Neuron (in vitro differentiated cells): ENCODE measurements around the gene RAVER2.
"Not testable (repeated sequence)": the region's sequence is repeated elsewhere in the genome, so short reads cannot be mapped to it uniquely, and the experiment has no call there.

Source experiments
- H2AFZ ChIP-seq: one replicate; pipeline ENCODE4 v1.6.1; 2013; ENCODE audit warnings: low read depth, mild to moderate bottlenecking, inconsistent platforms, low read length, moderate library complexity
- H3K27me3 ChIP-seq: one replicate; pipeline ENCODE4 v1.6.1; 2013; ENCODE audit warnings: low read length; ENCODE audit not compliant: insufficient read depth
- H3K36me3 ChIP-seq: one replicate; pipeline ENCODE4 v1.6.1; 2013; ENCODE audit warnings: low read length; ENCODE audit not compliant: insufficient read depth
- H3K4me1 ChIP-seq: one replicate; pipeline ENCODE4 v1.6.1; 2013; ENCODE audit warnings: low read length; ENCODE audit not compliant: insufficient read depth
- H3K4me3 ChIP-seq: 2 replicates; pipeline ENCODE4 v1.5.1; 2013; ENCODE audit warnings: mild to moderate bottlenecking, low read length, moderate library complexity
- H3K9me3 ChIP-seq: one replicate; pipeline ENCODE4 v1.6.1; 2013; ENCODE audit warnings: low read length

RAVER2 gene

DNA sequence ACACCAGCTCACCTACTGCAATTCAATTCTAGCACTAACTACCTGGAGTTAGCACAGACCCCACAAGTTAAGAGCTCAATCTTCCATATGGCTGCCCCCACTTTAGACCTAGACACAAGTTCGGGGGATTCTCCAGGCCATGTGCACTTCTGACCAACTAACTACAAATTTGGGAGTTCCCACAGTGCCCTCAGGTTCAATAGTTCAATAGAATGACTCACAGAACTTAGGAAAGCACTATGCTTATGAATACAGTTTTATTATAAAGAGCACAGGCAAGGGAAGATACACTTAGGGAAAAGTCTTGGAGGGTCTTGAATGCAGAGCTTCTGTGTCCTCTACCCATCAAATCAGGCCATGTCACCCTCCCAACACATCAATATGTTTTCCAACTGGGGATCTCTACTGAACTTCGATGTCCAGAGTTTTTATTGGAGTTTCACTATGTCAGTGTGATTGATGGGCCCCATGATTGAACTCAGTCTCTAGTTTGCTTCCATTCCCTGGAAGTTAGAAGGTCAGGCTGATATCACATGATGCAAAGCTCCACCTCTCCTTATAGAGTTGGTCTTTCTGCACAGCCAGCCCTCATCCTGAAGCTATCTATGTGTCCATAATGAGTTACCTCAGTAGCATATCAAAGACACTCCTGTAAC lies 46.1 kb downstream of the RAVER2 start:
- H2AFZ ChIP-seq, result no peak overlapping the region
- peaks cover 14% of the 10 kb centered on the region for H3K9me3 ChIP-seq
- no peaks in the 10 kb centered on the region for H3K27me3 ChIP-seq
- no peaks in the 10 kb centered on the region for H3K4me1 ChIP-seq
- peaks cover 15% of the 10 kb centered on the region for H3K36me3 ChIP-seq
- H3K4me3 ChIP-seq, result no peak overlapping the region

DNA sequence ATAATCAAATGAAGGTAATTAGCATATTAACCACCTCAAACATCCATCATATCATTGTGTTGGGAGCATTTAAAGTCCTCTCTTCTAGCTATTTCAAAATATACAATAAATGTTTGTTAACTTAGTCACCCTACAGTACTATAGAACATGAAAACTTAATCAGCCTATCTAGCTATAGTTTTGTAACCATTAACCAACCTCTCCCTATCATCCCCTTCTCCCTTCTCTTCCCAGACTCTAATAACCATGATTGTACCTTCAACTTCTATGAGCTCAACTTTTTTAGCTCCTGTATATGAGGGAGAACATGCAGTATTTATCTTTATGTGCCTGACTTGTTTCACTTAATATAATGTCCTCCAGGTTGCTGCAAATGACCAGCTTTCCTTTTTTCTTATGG lies 54.0 kb downstream of the RAVER2 start:
- Histone ChIP-seq H3K4me3 (no peak overlapping the region), H3K36me3 (no peaks in the 10 kb centered on the region), H3K9me3 (no peaks in the 10 kb centered on the region), H3K27me3 (no peaks in the 10 kb centered on the region), H2AFZ (no peak overlapping the region), H3K4me1 (no peaks in the 10 kb centered on the region)

DNA sequence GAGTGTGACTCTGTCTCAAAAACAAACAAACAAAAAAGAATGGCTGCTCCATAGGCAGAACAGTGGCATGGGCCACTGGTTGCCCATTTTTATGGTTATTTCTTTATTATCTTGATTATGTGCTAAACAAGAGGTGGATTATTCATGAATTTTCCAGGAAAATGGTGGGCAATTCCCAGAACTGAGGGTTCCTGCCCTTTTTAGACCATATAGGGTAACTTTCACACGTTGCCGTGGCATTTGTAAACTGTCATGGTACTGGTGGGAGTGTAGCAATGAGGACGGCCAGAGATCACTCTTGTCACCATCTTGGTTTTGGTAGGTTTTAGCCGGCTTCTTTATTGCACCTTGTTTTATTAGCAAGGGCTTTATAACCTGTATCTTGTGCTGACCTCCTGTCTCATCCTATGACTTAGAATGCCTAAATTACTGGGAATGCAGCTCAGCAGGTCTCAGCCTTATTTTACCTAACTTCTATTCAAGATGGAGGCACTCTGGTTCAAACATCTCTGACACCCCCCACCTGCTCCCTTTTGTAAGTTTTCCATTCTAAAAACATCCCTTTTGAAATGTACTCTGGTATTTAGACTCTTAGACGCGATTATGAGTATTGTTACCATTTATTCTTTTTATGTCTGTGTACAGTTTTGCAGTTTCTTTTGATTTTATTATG lies 57.1 kb downstream of the RAVER2 start:
- no peaks in the 10 kb centered on the region for H3K9me3 ChIP-seq
- no peaks in the 10 kb centered on the region for H3K4me1 ChIP-seq
- peaks cover 7% of the 10 kb centered on the region for H3K36me3 ChIP-seq
- no peak overlapping the region for H3K4me3 ChIP-seq
- H3K27me3 ChIP-seq, result no peaks in the 10 kb centered on the region
- no peak overlapping the region for H2AFZ ChIP-seq

DNA sequence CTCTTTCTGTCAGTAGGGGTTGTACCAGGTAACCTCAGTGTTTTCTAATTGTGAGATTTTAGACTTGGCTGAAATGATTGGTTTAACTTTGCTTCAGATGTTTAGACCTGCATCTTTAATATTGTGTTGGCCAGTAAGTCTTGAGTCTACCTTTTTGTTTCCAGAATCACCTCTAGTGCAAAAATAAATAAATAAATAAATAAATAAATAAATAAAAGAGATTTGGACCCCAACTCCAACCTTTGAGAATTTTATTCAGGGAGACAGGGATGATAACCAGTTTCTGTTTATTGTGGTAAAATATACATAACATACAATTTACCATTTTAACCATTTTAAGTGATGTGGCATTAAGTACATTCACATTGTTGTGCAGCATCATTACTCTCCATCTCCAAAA lies 64.4 kb downstream of the RAVER2 start:
- H3K36me3 ChIP-seq, result peaks cover 17% of the 10 kb centered on the region
- no peaks in the 10 kb centered on the region for H3K9me3 ChIP-seq
- no peak overlapping the region for H3K4me3 ChIP-seq
- no peaks in the 10 kb centered on the region for H3K27me3 ChIP-seq
- no peak overlapping the region for H2AFZ ChIP-seq
- no peaks in the 10 kb centered on the region for H3K4me1 ChIP-seq

DNA sequence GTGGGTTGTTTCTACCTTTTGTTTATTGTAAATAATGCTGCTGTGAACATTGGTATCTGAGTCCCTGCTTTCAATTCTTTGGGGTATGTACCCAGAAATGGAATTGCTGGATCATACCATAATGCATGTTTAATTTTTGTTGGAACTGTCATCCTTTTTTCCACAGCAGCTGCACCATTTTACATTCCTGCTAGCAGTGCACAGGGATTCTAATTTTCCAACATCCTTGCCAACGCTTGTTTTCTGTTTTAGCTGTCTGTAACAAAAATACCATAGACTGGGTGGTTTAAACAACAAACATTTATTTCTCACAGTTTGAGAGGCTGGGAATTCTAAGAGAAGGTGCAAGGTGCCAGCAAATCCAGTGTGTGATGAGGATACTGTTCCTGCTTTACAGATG lies 65.1 kb downstream of the RAVER2 start:
- Histone ChIP-seq H3K36me3 (peaks cover 19% of the 10 kb centered on the region), H3K9me3 (no peaks in the 10 kb centered on the region), H3K27me3 (no peaks in the 10 kb centered on the region), H2AFZ (no peak overlapping the region), H3K4me3 (no peak overlapping the region), H3K4me1 (no peaks in the 10 kb centered on the region)

DNA sequence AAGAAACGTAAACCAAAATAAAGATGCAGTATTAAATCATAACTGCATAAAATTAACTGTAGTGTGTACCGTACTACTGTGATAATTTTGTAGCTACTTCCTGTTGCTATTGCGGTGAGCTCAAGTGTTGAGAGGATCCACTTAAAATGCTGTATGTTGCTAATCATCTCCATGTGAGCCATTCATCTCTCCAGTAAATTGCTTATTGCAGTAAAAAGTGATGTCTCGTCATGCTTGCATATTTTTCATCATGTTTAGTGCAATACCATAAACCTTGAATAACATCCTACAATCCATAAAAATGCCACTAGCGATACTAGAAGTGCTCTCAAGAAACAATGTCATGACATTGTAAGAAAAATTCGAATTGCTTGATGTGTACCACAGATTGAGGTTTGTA lies 66.3 kb downstream of the RAVER2 start:
- H3K4me3 ChIP-seq, result no peak overlapping the region
- H3K36me3 ChIP-seq, result peaks cover 23% of the 10 kb centered on the region
- no peaks in the 10 kb centered on the region for H3K4me1 ChIP-seq
- no peaks in the 10 kb centered on the region for H3K9me3 ChIP-seq
- H3K27me3 ChIP-seq, result no peaks in the 10 kb centered on the region
- H2AFZ ChIP-seq, result no peak overlapping the region

DNA sequence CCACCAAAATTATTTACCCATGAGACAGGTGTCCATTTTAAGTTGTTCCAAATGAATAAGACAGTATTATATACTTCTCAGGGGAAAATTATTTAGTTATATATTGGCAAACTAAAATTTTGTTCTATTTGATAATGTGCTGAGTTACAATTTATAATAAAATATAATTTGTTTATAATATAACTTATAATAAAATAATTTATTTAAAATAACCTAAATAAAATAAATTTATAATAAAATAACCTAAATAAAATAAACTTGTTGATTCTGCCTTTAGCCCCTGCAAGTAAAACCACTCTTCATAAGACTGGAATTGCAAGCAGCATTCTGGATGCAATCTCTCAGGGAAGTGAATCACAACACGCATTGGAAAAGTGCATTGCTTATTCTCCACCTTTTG lies 69.6 kb downstream of the RAVER2 start:
- Histone ChIP-seq H3K27me3 (no peaks in the 10 kb centered on the region), H3K4me1 (no peaks in the 10 kb centered on the region), H3K9me3 (no peaks in the 10 kb centered on the region), H3K36me3 (peaks cover 27% of the 10 kb centered on the region), H2AFZ (no peak overlapping the region), H3K4me3 (no peak overlapping the region)

DNA sequence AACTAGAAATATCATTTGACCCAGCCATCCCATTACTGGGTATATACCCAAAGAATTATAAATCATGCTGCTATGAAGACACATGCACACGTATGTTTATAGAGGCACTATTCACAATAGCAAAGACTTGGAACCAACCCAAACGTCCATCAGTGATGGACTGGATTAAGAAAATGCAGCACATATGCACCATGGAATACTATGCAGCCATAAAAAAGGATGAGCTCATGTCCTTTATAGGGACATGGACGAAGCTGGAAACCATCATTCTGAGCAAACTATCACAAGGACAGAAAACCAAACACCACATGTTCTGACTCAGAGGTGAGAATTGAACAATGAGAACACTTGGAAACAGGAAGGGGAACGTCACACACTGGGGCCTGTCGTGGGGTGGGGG lies 72.5 kb downstream of the RAVER2 start:
- H3K36me3 ChIP-seq, result peaks cover 24% of the 10 kb centered on the region
- H2AFZ ChIP-seq, H3K9me3 ChIP-seq, H3K27me3 ChIP-seq, H3K4me3 ChIP-seq, H3K4me1 ChIP-seq: not testable (repeated sequence)

DNA sequence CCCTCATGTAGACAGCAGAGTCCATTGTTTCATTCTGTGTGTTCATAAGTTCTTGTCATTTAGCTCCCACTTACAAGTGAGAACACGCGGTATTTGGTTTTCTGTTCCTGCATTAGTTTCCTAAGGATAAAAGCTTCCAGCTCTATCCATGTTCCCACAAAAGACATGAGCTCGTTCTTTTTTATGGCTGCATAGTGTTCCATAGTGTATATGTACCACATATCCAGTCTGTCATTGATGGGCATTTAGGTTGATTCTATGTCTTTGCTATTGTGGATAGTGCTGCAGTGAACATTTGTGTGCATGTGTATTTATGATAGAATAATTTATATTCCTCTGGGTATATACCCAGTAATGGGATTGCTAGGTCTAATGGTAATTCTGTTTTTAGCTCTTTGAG lies 75.7 kb downstream of the RAVER2 start:
- not testable (repeated sequence) for H2AFZ ChIP-seq, H3K4me1 ChIP-seq, H3K9me3 ChIP-seq, H3K4me3 ChIP-seq, H3K27me3 ChIP-seq
- H3K36me3 ChIP-seq, result peaks cover 13% of the 10 kb centered on the region

DNA sequence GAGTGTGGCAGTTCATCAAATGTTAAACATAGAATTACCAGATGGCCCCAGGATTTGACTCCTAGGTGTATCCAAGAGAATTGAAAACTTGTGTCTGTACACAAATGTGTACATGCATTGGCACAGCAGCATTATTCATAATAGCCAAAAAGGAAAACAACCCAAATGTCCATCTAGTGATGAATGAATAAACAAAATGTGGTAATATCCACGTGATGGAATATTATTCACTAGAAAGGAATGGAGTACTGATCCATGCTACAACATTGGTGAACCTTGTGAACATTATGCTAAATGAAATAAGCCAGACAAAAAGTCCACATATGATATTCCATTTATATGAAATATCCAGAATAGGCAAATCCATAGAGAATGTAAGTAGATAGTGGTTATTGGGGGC lies 77.7 kb downstream of the RAVER2 start:
- no peak overlapping the region for H2AFZ ChIP-seq
- no peak overlapping the region for H3K4me3 ChIP-seq
- no peaks in the 10 kb centered on the region for H3K4me1 ChIP-seq
- peaks cover 3% of the 10 kb centered on the region for H3K36me3 ChIP-seq
- H3K27me3 ChIP-seq, result no peaks in the 10 kb centered on the region
- peaks cover 2% of the 10 kb centered on the region for H3K9me3 ChIP-seq

DNA sequence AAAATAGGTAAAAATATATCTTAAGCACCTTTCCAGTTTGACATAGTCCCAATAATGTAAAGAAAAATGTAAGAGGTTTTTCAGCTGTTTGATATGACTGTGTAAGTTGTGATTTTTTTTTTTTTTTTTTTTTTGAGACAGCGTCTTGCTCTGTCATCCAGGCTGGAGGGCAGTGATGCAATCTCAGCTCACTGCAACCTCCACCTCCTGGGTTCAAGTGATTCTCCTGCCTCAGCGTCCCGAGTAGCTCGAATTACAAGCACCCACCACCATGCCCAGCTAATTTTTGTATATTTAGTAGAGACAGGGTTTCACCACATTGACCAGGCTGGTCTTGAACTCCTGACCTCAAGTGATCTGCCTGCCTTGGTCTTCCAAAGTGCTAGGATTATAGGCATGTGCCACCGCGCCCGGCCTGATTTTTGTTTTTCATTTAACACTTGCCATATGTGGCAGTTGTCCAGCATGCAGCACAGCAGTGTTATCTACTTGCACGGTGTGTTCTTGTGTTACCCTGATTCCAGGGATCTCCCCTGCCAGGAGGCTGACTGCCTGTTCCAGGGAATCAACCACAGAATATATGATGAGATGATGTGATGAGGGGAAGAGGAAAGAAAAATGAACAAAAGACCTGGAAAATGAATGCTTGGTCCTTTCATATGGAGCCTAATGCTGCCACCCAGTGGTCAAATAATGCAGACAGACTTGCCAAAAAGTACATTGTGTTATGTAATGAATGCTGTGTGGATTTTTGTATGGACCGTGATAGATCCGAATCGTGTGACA lies 79.0 kb downstream of the RAVER2 start:
- H3K4me3 ChIP-seq, result no peak overlapping the region
- no peaks in the 10 kb centered on the region for H3K27me3 ChIP-seq
- H2AFZ ChIP-seq, result no peak overlapping the region
- H3K4me1 ChIP-seq, result no peaks in the 10 kb centered on the region
- H3K36me3 ChIP-seq, result peaks cover 3% of the 10 kb centered on the region
- H3K9me3 ChIP-seq, result peaks cover 2% of the 10 kb centered on the region

DNA sequence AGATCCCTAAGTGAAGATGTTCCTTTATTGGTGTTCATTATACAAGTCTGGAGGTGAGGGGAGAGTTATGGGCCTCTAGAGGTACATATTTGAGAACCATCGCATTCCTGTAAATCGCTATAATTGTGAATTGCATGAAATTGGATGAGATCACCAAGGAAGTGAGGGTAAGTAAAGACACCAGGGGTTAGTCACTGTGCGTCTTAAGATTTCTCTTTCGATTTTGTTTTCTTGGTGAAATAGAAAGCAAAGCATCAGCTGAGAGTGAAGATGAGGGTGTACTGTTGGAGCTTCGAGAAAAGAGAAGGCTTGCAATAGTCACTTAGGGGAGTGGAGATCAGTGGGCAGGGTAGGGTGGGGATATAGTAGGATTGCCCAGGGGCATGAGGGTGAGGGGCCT lies 82.1 kb downstream of the RAVER2 start:
- Histone ChIP-seq H3K27me3 (no peaks in the 10 kb centered on the region), H3K4me3 (no peak overlapping the region), H3K36me3 (peaks cover 11% of the 10 kb centered on the region), H3K9me3 (no peaks in the 10 kb centered on the region), H2AFZ (no peak overlapping the region), H3K4me1 (no peaks in the 10 kb centered on the region)

DNA sequence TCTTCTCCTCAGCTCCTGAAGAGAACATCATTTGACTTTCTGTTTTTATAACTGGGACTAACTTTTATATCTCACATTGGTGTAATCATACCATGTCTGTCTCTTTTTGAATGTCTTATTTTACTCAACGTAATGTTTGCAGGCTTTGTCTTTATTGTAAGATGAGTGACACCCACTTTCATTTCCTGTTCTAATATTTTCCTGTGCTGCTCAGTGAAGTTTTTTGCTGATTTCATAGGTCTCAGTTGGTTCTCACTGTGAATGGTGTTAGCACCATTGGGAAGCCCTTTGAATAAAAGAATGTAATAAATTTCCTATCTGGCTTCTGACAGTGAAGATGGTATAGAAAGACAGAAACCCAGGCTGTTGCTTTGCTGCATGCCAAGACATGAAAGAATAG lies 84.0 kb downstream of the RAVER2 start:
- Histone ChIP-seq H3K27me3 (no peaks in the 10 kb centered on the region), H3K4me1 (no peaks in the 10 kb centered on the region), H3K4me3 (no peak overlapping the region)

More for the DNA sequence above, 84.0 kb downstream of the RAVER2 start:
- H2AFZ ChIP-seq, result no peak overlapping the region
- peaks cover 26% of the 10 kb centered on the region for H3K36me3 ChIP-seq
- no peaks in the 10 kb centered on the region for H3K9me3 ChIP-seq
